Neural crest cell (in vitro differentiated cells): ENCODE measurements around the gene AKTIP. TPM values are rescaled to one million over a fixed set of nuclear protein-coding genes. Genes with fewer than 3 reads are reported as not detected.

ENCODE experiments used
- DNase-seq: peaks from one replicate; pipeline ENCODE4 v3.0.0; 2021; ENCODE audit warnings: low read depth, mixed read lengths, low spot score
- H3K27ac Mint-ChIP-seq: one replicate; pipeline ENCODE4 v1.8.0; 2021; ENCODE audit warnings: mild to moderate bottlenecking, mixed read lengths; ENCODE audit not compliant: unreplicated experiment
- H3K27me3 Mint-ChIP-seq: 2 replicates; pipeline ENCODE4 v1.8.0; 2021; ENCODE audit warnings: low read depth, mild to moderate bottlenecking, mixed read lengths
- H3K36me3 Mint-ChIP-seq: 2 replicates; pipeline ENCODE4 v1.8.0; 2021; ENCODE audit warnings: low read depth, mild to moderate bottlenecking, mixed read lengths
- H3K4me1 Mint-ChIP-seq: 2 replicates; pipeline ENCODE4 v1.8.0; 2021; ENCODE audit warnings: mixed read lengths
- H3K4me3 Mint-ChIP-seq: one replicate; pipeline ENCODE4 v1.8.0; 2021; ENCODE audit warnings: mild to moderate bottlenecking, mixed read lengths
- H3K9me3 Mint-ChIP-seq: 2 replicates; pipeline ENCODE4 v1.8.0; 2021; ENCODE audit warnings: mixed read lengths
- total RNA-seq: library from RNA; stranded (reverse); gene quantifications from 2 replicates; pipeline ENCODE4 v1.2.1, GENCODE V29; 2021
- TF ChIP-seq, protein P1 (sequence below): fragments of 200-600 bp; sonication (generic); conservative IDR thresholded peaks from 2 replicates; pipeline ENCODE4 v1.5.0; 2021; ENCODE audit warnings: antibody characterized with exemption, mild to moderate bottlenecking

Gene AKTIP
- total RNA-seq, 1 donor from 2014 or later: 21.0 TPM

GRCh38 chr16:53484542-53484941, 18.5 kb downstream of the AKTIP start:
- Mint-ChIP-seq H3K9me3 (peaks cover 5% of the 10 kb centered on the region), H3K36me3 (peaks cover 39% of the 10 kb centered on the region)
- TF ChIP-seq, protein P1, sequence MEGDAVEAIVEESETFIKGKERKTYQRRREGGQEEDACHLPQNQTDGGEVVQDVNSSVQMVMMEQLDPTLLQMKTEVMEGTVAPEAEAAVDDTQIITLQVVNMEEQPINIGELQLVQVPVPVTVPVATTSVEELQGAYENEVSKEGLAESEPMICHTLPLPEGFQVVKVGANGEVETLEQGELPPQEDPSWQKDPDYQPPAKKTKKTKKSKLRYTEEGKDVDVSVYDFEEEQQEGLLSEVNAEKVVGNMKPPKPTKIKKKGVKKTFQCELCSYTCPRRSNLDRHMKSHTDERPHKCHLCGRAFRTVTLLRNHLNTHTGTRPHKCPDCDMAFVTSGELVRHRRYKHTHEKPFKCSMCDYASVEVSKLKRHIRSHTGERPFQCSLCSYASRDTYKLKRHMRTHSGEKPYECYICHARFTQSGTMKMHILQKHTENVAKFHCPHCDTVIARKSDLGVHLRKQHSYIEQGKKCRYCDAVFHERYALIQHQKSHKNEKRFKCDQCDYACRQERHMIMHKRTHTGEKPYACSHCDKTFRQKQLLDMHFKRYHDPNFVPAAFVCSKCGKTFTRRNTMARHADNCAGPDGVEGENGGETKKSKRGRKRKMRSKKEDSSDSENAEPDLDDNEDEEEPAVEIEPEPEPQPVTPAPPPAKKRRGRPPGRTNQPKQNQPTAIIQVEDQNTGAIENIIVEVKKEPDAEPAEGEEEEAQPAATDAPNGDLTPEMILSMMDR: no peak

DNA sequence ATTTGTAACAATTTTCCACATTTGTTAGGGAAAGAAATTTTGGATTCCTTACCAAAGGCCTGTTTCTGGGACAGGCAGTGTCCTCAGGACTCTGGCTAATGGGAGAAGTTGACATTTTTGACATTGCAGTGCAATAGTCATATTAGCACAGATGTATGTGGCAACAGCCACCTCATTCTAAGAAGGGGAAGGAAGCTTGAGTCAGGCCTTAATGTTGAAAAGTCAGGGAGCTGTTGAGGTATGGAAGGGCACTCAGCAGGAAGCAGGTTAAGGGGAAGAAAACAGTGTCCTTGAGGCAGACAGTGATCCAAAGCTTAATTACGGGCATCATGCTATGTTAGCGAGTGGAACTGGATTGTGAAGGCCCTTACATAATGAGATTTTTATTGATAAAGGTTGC, 20.9 kb downstream of the AKTIP start:
- no peaks in the 10 kb centered on the region for H3K4me1 Mint-ChIP-seq
- H3K36me3 Mint-ChIP-seq: peaks cover 42% of the 10 kb centered on the region
- TF ChIP-seq, protein P1: no peak
- no peak overlapping the region for H3K27ac Mint-ChIP-seq
- H3K4me3 Mint-ChIP-seq: no peak overlapping the region
- DNase-seq: no peak
- no peaks in the 10 kb centered on the region for H3K27me3 Mint-ChIP-seq
- H3K9me3 Mint-ChIP-seq: peaks cover 5% of the 10 kb centered on the region

More at GRCh38 chr16:53484542-53484941, 18.5 kb downstream of the AKTIP start:
- DNase-seq: no peak
- Mint-ChIP-seq H3K27ac (no peak overlapping the region), H3K4me1 (no peaks in the 10 kb centered on the region), H3K4me3 (no peak overlapping the region), H3K27me3 (no peaks in the 10 kb centered on the region)

DNA sequence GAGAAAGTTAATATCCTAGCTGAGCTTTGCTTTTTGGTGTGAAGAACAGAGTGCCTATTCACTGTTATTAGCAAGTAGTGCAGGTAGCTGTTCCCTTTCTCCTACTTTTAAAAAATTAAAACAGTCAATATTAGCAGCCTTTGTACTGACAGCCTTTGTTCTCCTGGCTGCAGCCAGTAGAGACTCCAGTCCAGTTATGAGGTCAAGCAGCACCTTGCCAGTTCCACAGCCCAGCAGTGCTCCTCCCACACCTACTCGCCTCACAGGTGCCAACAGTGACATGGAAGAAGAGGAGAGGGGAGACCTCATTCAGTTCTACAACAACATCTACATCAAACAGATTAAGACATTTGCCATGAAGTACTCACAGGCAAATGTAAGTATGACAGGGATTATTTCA, 22.6 kb downstream of the AKTIP start:
- Mint-ChIP-seq H3K27ac (no peak overlapping the region), H3K9me3 (no peaks in the 10 kb centered on the region), H3K36me3 (peaks cover 33% of the 10 kb centered on the region), H3K4me1 (no peaks in the 10 kb centered on the region), H3K27me3 (no peaks in the 10 kb centered on the region), H3K4me3 (no peak overlapping the region)
- no peak for DNase-seq
- TF ChIP-seq, protein P1: no peak

- TF ChIP-seq, protein P1: no peak
- Mint-ChIP-seq H3K9me3 (no peaks in the 10 kb centered on the region), H3K4me1 (no peaks in the 10 kb centered on the region), H3K27me3 (no peaks in the 10 kb centered on the region), H3K36me3 (peaks cover 29% of the 10 kb centered on the region), H3K4me3 (no peak overlapping the region), H3K27ac (no peak overlapping the region)
- DNase-seq: no peak
Observed at GRCh38 chr16:53478965-53479364, 24.0 kb downstream of the AKTIP start.

DNA sequence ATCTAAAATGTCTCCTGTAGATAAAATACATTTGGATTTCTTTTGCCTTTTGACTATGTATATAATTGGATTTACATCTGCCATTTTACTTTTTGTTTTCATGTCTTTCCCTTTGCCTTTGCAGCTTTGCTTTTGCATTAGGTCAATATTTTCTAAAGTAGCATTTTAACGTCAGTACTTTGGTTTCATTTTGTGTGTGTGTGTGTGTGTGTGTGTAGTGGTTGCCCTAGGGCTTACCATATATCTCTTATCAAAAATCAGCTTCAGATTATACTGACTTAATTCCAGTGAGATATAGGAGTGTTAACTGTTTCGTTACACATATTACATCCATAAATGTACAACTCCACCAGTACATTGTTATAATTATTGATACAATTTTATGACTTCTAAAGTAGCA, 26.1 kb downstream of the AKTIP start:
- TF ChIP-seq, protein P1: no peak
- Mint-ChIP-seq H3K9me3 (no peaks in the 10 kb centered on the region), H3K4me3 (no peak overlapping the region), H3K27ac (no peak overlapping the region), H3K4me1 (no peaks in the 10 kb centered on the region), H3K27me3 (no peaks in the 10 kb centered on the region), H3K36me3 (peaks cover 41% of the 10 kb centered on the region)
- DNase-seq: no peak
